Measurements from ENCODE around the gene ZBTB40.

ZBTB40 gene

DNA sequence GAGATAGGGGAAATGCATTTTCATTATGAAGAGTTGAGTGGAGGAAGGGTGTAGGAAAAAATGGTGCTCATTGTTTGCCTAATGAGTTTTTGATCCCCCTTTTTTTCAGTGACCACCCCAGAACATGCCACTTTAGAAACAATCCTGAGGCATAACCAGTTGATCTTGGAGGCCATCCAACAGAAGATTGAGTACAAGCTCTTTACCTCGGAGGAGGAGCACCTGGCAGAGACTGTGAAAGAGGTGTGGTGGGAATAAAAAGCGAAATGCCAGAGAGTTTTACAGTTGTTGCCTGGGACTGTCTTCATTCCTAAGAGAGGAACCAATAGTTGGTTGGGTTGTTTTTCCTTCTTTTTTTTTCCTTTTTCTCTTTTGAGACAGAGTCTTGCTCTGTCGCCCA lies 57.3 kb downstream of the ZBTB40 start:
- H3K4me3 ChIP-seq (ENCODE audit: low read depth, low read length), result no peak overlapping the region
- in situ Hi-C loops (cut with HindIII; ENCODE audit: low sequenced_read_pairs), result no loop called here
- no peak for DNase-seq (ENCODE audit: low read depth)
- TF ChIP-seq CTCF (IDR thresholded peaks at IDR 0.05; ENCODE audit: low read depth, low read length, missing control alignments), result no peak

- TF ChIP-seq CTCF (IDR thresholded peaks at IDR 0.05; ENCODE audit: low read depth, low read length, missing control alignments), result no peak
- no peak for DNase-seq (ENCODE audit: low read depth)
- in situ Hi-C loops (cut with HindIII; ENCODE audit: low sequenced_read_pairs), result no loop called here
- no peak overlapping the region for H3K4me3 ChIP-seq (ENCODE audit: low read depth, low read length)
These were observed 58.2 kb downstream of the ZBTB40 start for GRCh38 chr1:22509815-22510214.

- DNase-seq (ENCODE audit: low read depth), result no peak
- TF ChIP-seq CTCF (IDR thresholded peaks at IDR 0.05; ENCODE audit: low read depth, low read length, missing control alignments), result no peak
- H3K4me3 ChIP-seq (ENCODE audit: low read depth, low read length), result no peak overlapping the region
- in situ Hi-C loops (cut with HindIII; ENCODE audit: low sequenced_read_pairs), result no loop called here
These were observed 61.2 kb downstream of the ZBTB40 start for GRCh38 chr1:22512873-22513272.

DNA sequence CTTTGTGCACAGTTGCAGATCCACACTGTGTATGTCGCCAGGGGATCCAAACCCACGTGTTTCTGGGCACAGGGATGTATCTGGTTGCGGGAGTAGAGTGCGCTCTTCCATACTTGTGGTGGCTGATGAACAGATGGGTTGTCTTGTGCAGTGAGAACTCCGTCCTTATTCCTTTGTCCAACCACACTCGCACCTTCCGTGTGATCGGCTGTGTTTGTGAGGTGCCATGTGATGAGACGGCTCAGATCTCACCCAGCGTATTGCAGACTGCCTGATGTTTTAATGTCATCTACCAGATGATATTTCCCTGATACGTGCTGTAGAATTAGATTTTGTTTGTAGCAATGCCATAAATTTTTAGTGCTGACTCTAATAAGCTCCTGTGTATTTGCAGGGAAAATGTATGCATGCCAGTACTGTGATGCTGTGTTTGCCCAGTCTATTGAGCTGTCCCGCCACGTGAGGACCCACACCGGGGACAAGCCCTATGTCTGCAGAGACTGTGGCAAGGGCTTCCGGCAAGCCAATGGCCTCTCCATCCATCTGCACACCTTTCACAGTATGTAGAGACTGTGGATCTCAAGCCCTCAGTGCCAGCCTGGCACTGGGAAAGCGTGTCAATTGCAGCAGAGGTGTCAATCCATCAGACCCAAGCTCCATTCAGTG lies 65.4 kb downstream of the ZBTB40 start:
- no peak for TF ChIP-seq CTCF (IDR thresholded peaks at IDR 0.05; ENCODE audit: low read depth, low read length, missing control alignments)
- H3K4me3 ChIP-seq (ENCODE audit: low read depth, low read length), result no peak overlapping the region
- no peak for DNase-seq (ENCODE audit: low read depth)
- in situ Hi-C loops (cut with HindIII; ENCODE audit: low sequenced_read_pairs), result no loop called here

DNA sequence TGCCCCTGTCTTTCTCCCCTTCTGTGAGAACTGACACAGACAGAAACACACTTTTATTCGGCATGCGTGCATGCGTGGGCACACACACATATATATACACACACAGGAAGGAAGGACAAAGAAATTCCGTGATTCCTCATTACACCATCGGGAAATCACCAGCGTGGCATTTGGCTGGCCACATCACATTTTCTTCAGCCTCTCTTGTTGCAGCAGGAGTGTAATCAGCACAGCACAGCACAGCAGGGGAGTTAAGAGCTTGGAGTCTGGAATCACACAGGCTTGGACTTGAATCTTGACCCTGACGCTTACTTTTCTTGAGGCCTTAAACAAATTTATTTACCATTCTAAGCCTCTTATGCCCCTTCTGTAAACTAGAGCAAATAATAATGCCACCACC lies 66.3 kb downstream of the ZBTB40 start:
- DNase-seq (ENCODE audit: low read depth), result peak; percentile 24
- in situ Hi-C loops (cut with HindIII; ENCODE audit: low sequenced_read_pairs), result no loop called here
- H3K4me3 ChIP-seq (ENCODE audit: low read depth, low read length), result no peak overlapping the region
- TF ChIP-seq CTCF (IDR thresholded peaks at IDR 0.05; ENCODE audit: low read depth, low read length, missing control alignments), result no peak

- no peak for TF ChIP-seq CTCF (IDR thresholded peaks at IDR 0.05; ENCODE audit: low read depth, low read length, missing control alignments)
- in situ Hi-C loops (cut with HindIII; ENCODE audit: low sequenced_read_pairs), result no loop called here
- no peak overlapping the region for H3K4me3 ChIP-seq (ENCODE audit: low read depth, low read length)
- no peak for DNase-seq (ENCODE audit: low read depth)
These were observed 66.7 kb downstream of the ZBTB40 start for GRCh38 chr1:22518379-22518778.
